IMR-90 (cell line): Measurements from ENCODE around the gene RBP5. TPM values are rescaled to one million over a fixed set of nuclear protein-coding genes. Genes with fewer than 3 reads are reported as not detected.

Experiments
- ATAC-seq: fragments of 200-7000 bp; cut with Tn5 transposase; 2 replicates; pipeline ENCODE4 v1.9.1; 2020; ENCODE audit warnings: low read depth, mild to moderate bottlenecking, moderate library complexity
- BruUV-seq: library from RNA; stranded (reverse); fragments of 400-500 nt; replicated peaks from 2 replicates; lab custom pipeline; 2021; lab: Mats Ljungman, UMichigan
- CTCF ChIA-PET: fragments of 300-600 bp; formaldehyde crosslinking; extraction: SDS; loops from one replicate; lab custom pipeline; 2021; ENCODE audit warnings: antibody characterized with exemption; lab: Yijun Ruan, JAX
- POLR2A ChIA-PET: fragments of 300-600 bp; sonication (Branson Sonifier 250); formaldehyde crosslinking; loops from one replicate; lab custom pipeline; 2022; ENCODE audit warnings: antibody characterized with exemption; ENCODE audit not compliant: unreplicated experiment; lab: Charles Lee
- DNase-seq: peaks from one replicate; pipeline ENCODE4 v3.0.0; 2013
- H2AFZ ChIP-seq: replicated peaks from 2 replicates; pipeline ENCODE3; 2013; ENCODE audit warnings: low read length, mild to moderate bottlenecking; ENCODE audit not compliant: poor library complexity
- H2AK5ac ChIP-seq: 2 replicates; pipeline ENCODE4 v1.6.1; 2013; ENCODE audit warnings: low read depth, low read length, inconsistent platforms
- H2AK9ac ChIP-seq: replicated peaks from 2 replicates; pipeline ENCODE3; 2013; ENCODE audit warnings: mild to moderate bottlenecking, low read depth, low read length, moderate library complexity; ENCODE audit not compliant: poor library complexity
- H2BK120ac ChIP-seq: 2 replicates; pipeline ENCODE4 v1.6.1; 2013; ENCODE audit warnings: low read depth, low read length, inconsistent platforms
- H2BK15ac ChIP-seq: 3 replicates; pipeline ENCODE4 v1.6.1; 2013; ENCODE audit warnings: low read depth, low read length, inconsistent platforms
- H2BK20ac ChIP-seq: 2 replicates; pipeline ENCODE4 v1.6.1; 2013; ENCODE audit warnings: low read depth, mild to moderate bottlenecking, inconsistent platforms, low read length, moderate library complexity
- H2BK5ac ChIP-seq: 2 replicates; pipeline ENCODE4 v1.6.1; 2013; ENCODE audit warnings: mild to moderate bottlenecking, low read depth, low read length, inconsistent platforms; ENCODE audit not compliant: poor library complexity, severe bottlenecking
- H3K14ac ChIP-seq: replicated peaks from 2 replicates; pipeline ENCODE4 v1.6.1; 2013; ENCODE audit warnings: low read depth, low read length, inconsistent platforms
- H3K18ac ChIP-seq: 2 replicates; pipeline ENCODE4 v1.6.1; 2013; ENCODE audit warnings: low read depth, low read length, control low read depth
- H3K23ac ChIP-seq: 2 replicates; pipeline ENCODE4 v1.6.1; 2013; ENCODE audit warnings: low read depth, low read length, inconsistent platforms
- H3K27ac ChIP-seq: 2 replicates; pipeline ENCODE4 v1.5.1; 2013; ENCODE audit warnings: mild to moderate bottlenecking, control low read depth, low read length; ENCODE audit not compliant: insufficient read depth
- H3K27me3 ChIP-seq: 2 replicates; pipeline ENCODE4 v1.6.1; 2013; ENCODE audit warnings: low read length; ENCODE audit not compliant: control insufficient read depth, insufficient read depth
- H3K36me3 ChIP-seq: 2 replicates; pipeline ENCODE4 v1.6.1; 2013; ENCODE audit warnings: low read length, mixed read lengths; ENCODE audit not compliant: control insufficient read depth, insufficient read depth
- H3K4ac ChIP-seq: 2 replicates; pipeline ENCODE4 v1.6.1; 2013; ENCODE audit warnings: low read depth, low read length, inconsistent platforms
- H3K4me1 ChIP-seq: 2 replicates; pipeline ENCODE4 v1.6.1; 2013; ENCODE audit warnings: low read length, mixed read lengths; ENCODE audit not compliant: control insufficient read depth, insufficient read depth
- H3K4me2 ChIP-seq: 2 replicates; pipeline ENCODE4 v1.6.1; 2013; ENCODE audit warnings: low read depth, mild to moderate bottlenecking, control low read depth, low read length, moderate library complexity
- H3K4me3 ChIP-seq: 2 replicates; pipeline ENCODE4 v1.5.1; 2013; ENCODE audit warnings: low read depth, mild to moderate bottlenecking, control low read depth, low read length, moderate library complexity; ENCODE audit not compliant: insufficient read depth
- H3K56ac ChIP-seq: 2 replicates; pipeline ENCODE4 v1.6.1; 2013; ENCODE audit warnings: low read length, inconsistent platforms; ENCODE audit not compliant: insufficient read depth; ENCODE audit errors: extremely low read depth
- H3K79me1 ChIP-seq, 2 experiments: 2 replicates each; pipeline ENCODE4 v1.6.1; 2013; ENCODE audit warnings: low read length in 2 of 2, inconsistent platforms in 1 of 2, low read depth in 1 of 2
- H3K9ac ChIP-seq: 2 replicates; pipeline ENCODE4 v1.6.1; 2013; ENCODE audit warnings: low read depth, low read length, control low read depth
- H3K9me1 ChIP-seq: 2 replicates; pipeline ENCODE4 v1.6.1; 2013; ENCODE audit warnings: low read length, inconsistent platforms; ENCODE audit not compliant: insufficient read depth
- H3K9me3 ChIP-seq: 2 replicates; pipeline ENCODE4 v1.6.1; 2013; ENCODE audit warnings: low read length; ENCODE audit not compliant: control insufficient read depth, insufficient read depth
- H4K20me1 ChIP-seq: 2 replicates; pipeline ENCODE4 v1.6.1; 2013; ENCODE audit warnings: low read length, inconsistent platforms; ENCODE audit not compliant: insufficient read depth
- H4K5ac ChIP-seq: 2 replicates; pipeline ENCODE4 v1.6.1; 2013; ENCODE audit warnings: mild to moderate bottlenecking, low read depth, low read length, control low read depth
- H4K8ac ChIP-seq, 2 experiments: 2 replicates each; pipeline ENCODE4 v1.6.1; 2013; ENCODE audit warnings: low read depth in 2 of 2, low read length in 2 of 2, control low read depth in 1 of 2, inconsistent platforms in 1 of 2
- H4K91ac ChIP-seq: 2 replicates; pipeline ENCODE4 v1.6.1; 2013; ENCODE audit warnings: low read depth, low read length, inconsistent platforms; ENCODE audit not compliant: insufficient read depth
- MAZ ChIP-seq: IDR thresholded peaks from 2 replicates; pipeline ENCODE4 v1.6.1; 2012; ENCODE audit warnings: low read depth, mild to moderate bottlenecking, low read length, improper control_type of control experiment, moderate library complexity, borderline replicate concordance
- RCOR1 ChIP-seq: IDR thresholded peaks from 2 replicates; pipeline ENCODE4 v1.6.1; 2012; ENCODE audit warnings: mild to moderate bottlenecking, low read length, improper control_type of control experiment; ENCODE audit not compliant: insufficient replicate concordance
- WGBS, 2 experiments: methylation state at CpG; one replicate each; pipeline versions ENCODE4 v1.1.5 to v1.1.7; 2013; ENCODE audit warnings: missing lambda C conversion rate in 2 of 2; ENCODE audit not compliant: insufficient read length in 1 of 2; ENCODE audit errors: extremely low coverage in 2 of 2; 5-methylcytosine and 5-hydroxymethylcytosine counted together
- dilution Hi-C: fragments of 300-500 bp; cut with HindIII; formaldehyde crosslinking; loops from one replicate; pipeline ENCODE4 v1.14.3; 2018; ENCODE audit warnings: low sequenced_read_pairs; ENCODE audit not compliant: unreplicated experiment
- in situ Hi-C: fragments of 300-500 bp; cut with MboI; formaldehyde crosslinking; loops from 3 replicates; pipeline ENCODE4 v1.14.3; 2019; ENCODE audit warnings: low sequenced_read_pairs, inconsistent platforms, mixed read lengths
- intact Hi-C: fragments of 100-400 bp; cut with micrococcal nuclease; formaldehyde crosslinking; loops from 2 replicates; pipeline ENCODE4 v1.10.0; 2022
- polyA plus RNA-seq, 3 experiments: library from polyadenylated mRNA; depleted of rRNA; stranded (reverse); fragments of >200 nt; gene quantifications; 2 replicates each; pipeline ENCODE4 v1.2.3, GENCODE V29; 2012; ENCODE audit warnings: low replicate concordance in 1 of 3
- total RNA-seq: library from RNA; depleted of rRNA; stranded (reverse); fragments of >200 nt; gene quantifications from 2 replicates; pipeline ENCODE4 v1.2.3, GENCODE V29; 2012

The RBP5 gene
- total and polyA plus RNA-seq, 2 of the 4 experiments (the other 2 are of a cell fraction) = 0.15 TPM; not detected in 1

- no peak for ATAC-seq
- H2AK9ac ChIP-seq = no peak overlapping the region
- H3K27me3 ChIP-seq = no peaks in the 10 kb centered on the region
- no peak overlapping the region for H3K18ac ChIP-seq
- H3K27ac ChIP-seq = no peak overlapping the region
- BruUV-seq = no TSS peak
- H3K4ac ChIP-seq = no peak overlapping the region
- H3K23ac ChIP-seq = no peak overlapping the region
- dilution Hi-C loops (no loop called here), in situ Hi-C loops (no loop called here), intact Hi-C loops (no loop called here)
- DNase-seq = no peak
- no peak overlapping the region for H3K14ac ChIP-seq
- H2BK120ac ChIP-seq = no peak overlapping the region
- no peaks in the 10 kb centered on the region for H3K9me3 ChIP-seq
- H4K5ac ChIP-seq = no peak overlapping the region
- H4K91ac ChIP-seq = no peak overlapping the region
- peaks cover 59% of the 10 kb centered on the region for H3K36me3 ChIP-seq
- H3K9ac ChIP-seq = no peak overlapping the region
- no peak overlapping the region for H3K4me2 ChIP-seq
- ChIA-PET POLR2A (no interaction called here), CTCF (no interaction called here)
- WGBS, 2 experiments = no CpG with 5 or more reads among the region's 4 CpGs
- no peak overlapping the region for H4K8ac ChIP-seq
- H2AFZ ChIP-seq = no peak overlapping the region
- H2BK5ac ChIP-seq = no peak overlapping the region
- H2AK5ac ChIP-seq = no peak overlapping the region
- H4K20me1 ChIP-seq = no peaks in the 10 kb centered on the region
- H2BK15ac ChIP-seq = no peak overlapping the region
- H2BK20ac ChIP-seq = no peak overlapping the region
- H3K79me1 ChIP-seq = no peaks in the 10 kb centered on the region
- TF ChIP-seq MAZ = no peak
- no peak for TF ChIP-seq RCOR1
- H3K4me1 ChIP-seq = no peaks in the 10 kb centered on the region
- no peak overlapping the region for H3K4me3 ChIP-seq
- H3K56ac ChIP-seq = no peak overlapping the region
- H3K9me1 ChIP-seq = peaks cover 6% of the 10 kb centered on the region; the same call in 1 of the 2 replicates
These were observed 9.2 kb upstream of the RBP5 start for GRCh38 chr12:7137908-7138307.
